ENCODE results near the gene TSPAN5. TPM values are rescaled to one million over a fixed set of nuclear protein-coding genes. Genes with fewer than 3 reads are reported as not detected.

Gene TSPAN5
- total RNA-seq, 5 donors from 2014 or later (not counting 1 experiment from before 2014, with no cell fraction given) = 9.6 to 12.4 (median 10.3) TPM

GRCh38 chr4:98585596-98585995 lies 72.8 kb downstream of the TSPAN5 start:
- Mint-ChIP-seq H3K4me1 (peaks cover 25 to 57% (median 44%) of the 10 kb centered on the region in 3 donors), H3K36me3 (no peaks in the 10 kb centered on the region), H3K27me3 (no peaks in the 10 kb centered on the region), H3K4me3 (no peak overlapping the region), H3K27ac (no peak overlapping the region), H3K9me3 (no peaks in the 10 kb centered on the region)
- H3K27ac ChIP-seq (ENCODE audit: low read length) = no peak overlapping the region
- ChIA-PET POLR2A (interaction anchor here in 1 of 2 donors (0.7 kb wide), 1 partner anchor 143 kb away, joined by 3 read pairs; no protein-coding TSS in a partner anchor), CTCF (no interaction called here)
- H3K36me3 ChIP-seq (ENCODE audit: control insufficient read depth in 2 of 2, extremely low read depth in 1 of 2, insufficient read depth in 1 of 2, low read length in 1 of 2) = no peaks in the 10 kb centered on the region
- DNase-seq (no peak), ATAC-seq (replicated peaks in 1 of 4) (no peak)
- H3K4me1 ChIP-seq (ENCODE audit: control insufficient read depth in 1 of 2, extremely low read depth in 1 of 2, insufficient read depth in 2 of 2, low read length in 2 of 2) = no peaks in the 10 kb centered on the region
- no peak overlapping the region for H3K4me3 ChIP-seq (ENCODE audit: control insufficient read depth in 1 of 2, extremely low read depth in 1 of 2, low read length in 1 of 2)
- no peaks in the 10 kb centered on the region for H3K9me3 ChIP-seq
- no peaks in the 10 kb centered on the region for H3K27me3 ChIP-seq (replicated peaks in 1 of 2; ENCODE audit: control insufficient read depth in 2 of 2, extremely low read depth in 1 of 2, insufficient read depth in 2 of 2, low read length in 1 of 2)
- WGBS (ENCODE audit: insufficient coverage) = no CpG with 5 or more reads among the region's 2 CpGs

- no peak overlapping the region for H3K27ac Mint-ChIP-seq
- ATAC-seq (replicated peaks in 1 of 4) (no peak), DNase-seq (no peak)
- WGBS (ENCODE audit: insufficient coverage) = no CpG with 5 or more reads among the region's 1 CpG
- no peak overlapping the region for H3K27ac ChIP-seq (ENCODE audit: low read length)
- no peaks in the 10 kb centered on the region for H3K36me3 ChIP-seq (ENCODE audit: control insufficient read depth in 2 of 2, extremely low read depth in 1 of 2, insufficient read depth in 1 of 2, low read length in 1 of 2)
- no peak overlapping the region for H3K4me3 ChIP-seq (ENCODE audit: control insufficient read depth in 1 of 2, extremely low read depth in 1 of 2, low read length in 1 of 2)
- no peaks in the 10 kb centered on the region for H3K36me3 Mint-ChIP-seq
- ChIA-PET CTCF (no interaction called here), POLR2A (no interaction called here)
- peaks cover 25 to 60% (median 46%) of the 10 kb centered on the region in 3 donors for H3K4me1 Mint-ChIP-seq
- no peak overlapping the region for H3K4me3 Mint-ChIP-seq
- H3K9me3 Mint-ChIP-seq = no peaks in the 10 kb centered on the region
- no peaks in the 10 kb centered on the region for H3K4me1 ChIP-seq (ENCODE audit: control insufficient read depth in 1 of 2, extremely low read depth in 1 of 2, insufficient read depth in 2 of 2, low read length in 2 of 2)
- no peaks in the 10 kb centered on the region for H3K27me3 Mint-ChIP-seq
- H3K9me3 ChIP-seq = no peaks in the 10 kb centered on the region
- H3K27me3 ChIP-seq (replicated peaks in 1 of 2; ENCODE audit: control insufficient read depth in 2 of 2, extremely low read depth in 1 of 2, insufficient read depth in 2 of 2, low read length in 1 of 2) = no peaks in the 10 kb centered on the region
These were observed 74.1 kb downstream of the TSPAN5 start for GRCh38 chr4:98584265-98584664.

GRCh38 chr4:98583265-98583664 lies 75.1 kb downstream of the TSPAN5 start:
- DNase-seq = no peak
- CTCF ChIA-PET = no interaction called here
- Mint-ChIP-seq H3K4me3 (no peak overlapping the region), H3K4me1 (peaks cover 35 to 64% (median 52%) of the 10 kb centered on the region in 3 donors), H3K36me3 (no peaks in the 10 kb centered on the region), H3K27ac (no peak overlapping the region), H3K27me3 (no peaks in the 10 kb centered on the region), H3K9me3 (no peaks in the 10 kb centered on the region)
- POLR2A ChIA-PET = no interaction called here
- no peaks in the 10 kb centered on the region for H3K36me3 ChIP-seq (ENCODE audit: control insufficient read depth in 2 of 2, extremely low read depth in 1 of 2, insufficient read depth in 1 of 2, low read length in 1 of 2)
- H3K4me3 ChIP-seq (ENCODE audit: control insufficient read depth in 1 of 2, extremely low read depth in 1 of 2, low read length in 1 of 2) = no peak overlapping the region
- H3K4me1 ChIP-seq (ENCODE audit: control insufficient read depth in 1 of 2, extremely low read depth in 1 of 2, insufficient read depth in 2 of 2, low read length in 2 of 2) = no peaks in the 10 kb centered on the region
- no peak overlapping the region for H3K27ac ChIP-seq (ENCODE audit: low read length)
- no peaks in the 10 kb centered on the region for H3K9me3 ChIP-seq
- no CpG with 5 or more reads among the region's 4 CpGs for WGBS (ENCODE audit: insufficient coverage)
- no peak for ATAC-seq (replicated peaks in 1 of 4)
- no peaks in the 10 kb centered on the region for H3K27me3 ChIP-seq (replicated peaks in 1 of 2; ENCODE audit: control insufficient read depth in 2 of 2, extremely low read depth in 1 of 2, insufficient read depth in 2 of 2, low read length in 1 of 2)

- Mint-ChIP-seq H3K9me3 (no peaks in the 10 kb centered on the region), H3K27ac (no peak overlapping the region), H3K27me3 (no peaks in the 10 kb centered on the region), H3K4me3 (no peak overlapping the region), H3K36me3 (peaks cover under 1% of the 10 kb centered on the region), H3K4me1 (peaks cover 41 to 54% (median 48%) of the 10 kb centered on the region in 3 donors)
- Histone ChIP-seq H3K27ac (ENCODE audit: low read length) (no peak overlapping the region), H3K4me3 (ENCODE audit: control insufficient read depth in 1 of 2, extremely low read depth in 1 of 2, low read length in 1 of 2) (no peak overlapping the region), H3K36me3 (ENCODE audit: control insufficient read depth in 2 of 2, extremely low read depth in 1 of 2, insufficient read depth in 1 of 2, low read length in 1 of 2) (no peaks in the 10 kb centered on the region), H3K9me3 (no peaks in the 10 kb centered on the region), H3K27me3 (replicated peaks in 1 of 2; ENCODE audit: control insufficient read depth in 2 of 2, extremely low read depth in 1 of 2, insufficient read depth in 2 of 2, low read length in 1 of 2) (no peaks in the 10 kb centered on the region), H3K4me1 (ENCODE audit: control insufficient read depth in 1 of 2, extremely low read depth in 1 of 2, insufficient read depth in 2 of 2, low read length in 2 of 2) (no peaks in the 10 kb centered on the region)
- POLR2A ChIA-PET = no interaction called here
- ATAC-seq (replicated peaks in 1 of 4) = no peak
- CTCF ChIA-PET = no interaction called here
- DNase-seq = no peak
- no CpG with 5 or more reads among the region's 3 CpGs for WGBS (ENCODE audit: insufficient coverage)
These were observed 77.3 kb downstream of the TSPAN5 start for GRCh38 chr4:98581126-98581525.

GRCh38 chr4:98577956-98578355 lies 80.5 kb downstream of the TSPAN5 start:
- Histone ChIP-seq H3K4me1 (ENCODE audit: control insufficient read depth in 1 of 2, extremely low read depth in 1 of 2, insufficient read depth in 2 of 2, low read length in 2 of 2) (no peaks in the 10 kb centered on the region), H3K27ac (ENCODE audit: low read length) (no peak overlapping the region), H3K36me3 (ENCODE audit: control insufficient read depth in 2 of 2, extremely low read depth in 1 of 2, insufficient read depth in 1 of 2, low read length in 1 of 2) (no peaks in the 10 kb centered on the region), H3K27me3 (replicated peaks in 1 of 2; ENCODE audit: control insufficient read depth in 2 of 2, extremely low read depth in 1 of 2, insufficient read depth in 2 of 2, low read length in 1 of 2) (no peaks in the 10 kb centered on the region), H3K9me3 (no peaks in the 10 kb centered on the region), H3K4me3 (ENCODE audit: control insufficient read depth in 1 of 2, extremely low read depth in 1 of 2, low read length in 1 of 2) (no peak overlapping the region)
- Mint-ChIP-seq H3K27me3 (no peaks in the 10 kb centered on the region), H3K27ac (no peak overlapping the region), H3K36me3 (peaks cover 24% of the 10 kb centered on the region), H3K9me3 (no peaks in the 10 kb centered on the region), H3K4me1 (peaks cover 33 to 48% (median 39%) of the 10 kb centered on the region in 3 donors), H3K4me3 (no peak overlapping the region)
- ChIA-PET POLR2A (no interaction called here), CTCF (interaction anchor here in 1 of 2 donors (0.6 kb wide), 1 partner anchor 80 kb away, joined by 3 read pairs; the partner anchor contains the start of gene TSPAN5)
- DNase-seq (no peak), ATAC-seq (replicated peaks in 1 of 4) (no peak)
- no CpG with 5 or more reads among the region's 2 CpGs for WGBS (ENCODE audit: insufficient coverage)

- ATAC-seq (replicated peaks in 1 of 4) (no peak), DNase-seq (no peak)
- ChIA-PET CTCF (interaction anchor here in 1 of 2 donors (1.0 kb wide), 1 partner anchor 20 kb away, joined by 3 read pairs; no protein-coding TSS in a partner anchor), POLR2A (no interaction called here)
- no peaks in the 10 kb centered on the region for H3K9me3 Mint-ChIP-seq
- H3K4me1 ChIP-seq (ENCODE audit: control insufficient read depth in 1 of 2, extremely low read depth in 1 of 2, insufficient read depth in 2 of 2, low read length in 2 of 2) = no peaks in the 10 kb centered on the region
- H3K4me1 Mint-ChIP-seq = peaks cover 28 to 38% (median 36%) of the 10 kb centered on the region in 3 donors
- no peak overlapping the region for H3K27ac Mint-ChIP-seq
- H3K9me3 ChIP-seq = no peaks in the 10 kb centered on the region
- no peak overlapping the region for H3K4me3 Mint-ChIP-seq
- no peaks in the 10 kb centered on the region for H3K27me3 ChIP-seq (replicated peaks in 1 of 2; ENCODE audit: control insufficient read depth in 2 of 2, extremely low read depth in 1 of 2, insufficient read depth in 2 of 2, low read length in 1 of 2)
- no peaks in the 10 kb centered on the region for H3K36me3 ChIP-seq (ENCODE audit: control insufficient read depth in 2 of 2, extremely low read depth in 1 of 2, insufficient read depth in 1 of 2, low read length in 1 of 2)
- no peaks in the 10 kb centered on the region for H3K27me3 Mint-ChIP-seq
- 100% methylated on average over 1 of the region's 4 CpGs for WGBS (ENCODE audit: insufficient coverage)
- H3K36me3 Mint-ChIP-seq = peaks cover 24% of the 10 kb centered on the region
- no peak overlapping the region for H3K4me3 ChIP-seq (ENCODE audit: control insufficient read depth in 1 of 2, extremely low read depth in 1 of 2, low read length in 1 of 2)
- H3K27ac ChIP-seq (ENCODE audit: low read length) = no peak overlapping the region
These were observed 83.6 kb downstream of the TSPAN5 start for GRCh38 chr4:98574816-98575215.

GRCh38 chr4:98573791-98574190 lies 84.6 kb downstream of the TSPAN5 start:
- Mint-ChIP-seq H3K27ac (no peak overlapping the region), H3K4me3 (no peak overlapping the region), H3K36me3 (peaks cover 24% of the 10 kb centered on the region), H3K9me3 (no peaks in the 10 kb centered on the region), H3K27me3 (no peaks in the 10 kb centered on the region), H3K4me1 (peaks cover 26 to 30% (median 28%) of the 10 kb centered on the region in 3 donors)
- WGBS (ENCODE audit: insufficient coverage) = no CpG with 5 or more reads among the region's 2 CpGs
- ChIA-PET POLR2A (no interaction called here), CTCF (no interaction called here)
- no peak overlapping the region for H3K27ac ChIP-seq (ENCODE audit: low read length)
- ATAC-seq (replicated peaks in 1 of 4) (no peak), DNase-seq (no peak)
- no peaks in the 10 kb centered on the region for H3K9me3 ChIP-seq
- H3K36me3 ChIP-seq (ENCODE audit: control insufficient read depth in 2 of 2, extremely low read depth in 1 of 2, insufficient read depth in 1 of 2, low read length in 1 of 2) = no peaks in the 10 kb centered on the region
- no peaks in the 10 kb centered on the region for H3K27me3 ChIP-seq (replicated peaks in 1 of 2; ENCODE audit: control insufficient read depth in 2 of 2, extremely low read depth in 1 of 2, insufficient read depth in 2 of 2, low read length in 1 of 2)
- no peaks in the 10 kb centered on the region for H3K4me1 ChIP-seq (ENCODE audit: control insufficient read depth in 1 of 2, extremely low read depth in 1 of 2, insufficient read depth in 2 of 2, low read length in 2 of 2)
- H3K4me3 ChIP-seq (ENCODE audit: control insufficient read depth in 1 of 2, extremely low read depth in 1 of 2, low read length in 1 of 2) = no peak overlapping the region

Measured in T-cell (primary cell).